T-helper 2 cell (primary cell): Measurements from ENCODE around the gene S100A11.

Experiments
- DNase-seq, 5 experiments: peaks; one replicate each; pipeline versions ENCODE4 v3.0.0 to v3.0.0-alpha.2; 2012 to 2022

Gene S100A11

GRCh38 chr1:152001631-152002584, 34.9 kb downstream of the S100A11 start:
- peak; percentile 40 to 73 (median 61) for DNase-seq

GRCh38 chr1:152000964-152001630, 35.7 kb downstream of the S100A11 start:
- DNase-seq: no peak

- DNase-seq: no peak
These were observed 38.0 kb downstream of the S100A11 start for GRCh38 chr1:151998611-151999362.

GRCh38 chr1:151997284-151997570, 39.6 kb downstream of the S100A11 start:
- DNase-seq: no peak

GRCh38 chr1:151995774-151996173, 41.0 kb downstream of the S100A11 start:
- no peak for DNase-seq

DNA sequence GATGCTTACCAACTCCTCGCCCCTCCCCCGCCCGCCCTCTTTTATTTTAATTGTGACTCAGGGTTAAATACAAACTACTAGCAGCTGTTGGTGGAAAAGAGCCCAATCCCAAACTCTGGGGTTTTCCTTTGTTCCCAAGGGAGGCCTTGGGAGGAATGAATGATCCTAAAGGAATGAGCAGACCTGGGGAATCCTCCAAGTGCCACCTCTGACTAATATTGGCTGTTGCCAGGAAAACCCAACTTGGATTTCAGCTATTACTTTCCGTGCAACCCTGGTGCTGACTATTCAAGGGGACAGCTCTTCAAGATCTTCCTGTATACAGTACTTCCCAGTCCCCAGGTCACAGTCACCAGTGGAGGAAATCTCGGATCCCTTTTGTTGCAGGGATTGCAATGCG, 41.8 kb downstream of the S100A11 start:
- no peak for DNase-seq

- peak; percentile 51 to 89 (median 76) for DNase-seq
These were observed 42.9 kb downstream of the S100A11 start, which contains the start of gene S100A10 for GRCh38 chr1:151993734-151994496. S100A10 (minus strand) TSS chr1:151993859; CDS start chr1:151986230, 7,629 bp downstream.

DNA sequence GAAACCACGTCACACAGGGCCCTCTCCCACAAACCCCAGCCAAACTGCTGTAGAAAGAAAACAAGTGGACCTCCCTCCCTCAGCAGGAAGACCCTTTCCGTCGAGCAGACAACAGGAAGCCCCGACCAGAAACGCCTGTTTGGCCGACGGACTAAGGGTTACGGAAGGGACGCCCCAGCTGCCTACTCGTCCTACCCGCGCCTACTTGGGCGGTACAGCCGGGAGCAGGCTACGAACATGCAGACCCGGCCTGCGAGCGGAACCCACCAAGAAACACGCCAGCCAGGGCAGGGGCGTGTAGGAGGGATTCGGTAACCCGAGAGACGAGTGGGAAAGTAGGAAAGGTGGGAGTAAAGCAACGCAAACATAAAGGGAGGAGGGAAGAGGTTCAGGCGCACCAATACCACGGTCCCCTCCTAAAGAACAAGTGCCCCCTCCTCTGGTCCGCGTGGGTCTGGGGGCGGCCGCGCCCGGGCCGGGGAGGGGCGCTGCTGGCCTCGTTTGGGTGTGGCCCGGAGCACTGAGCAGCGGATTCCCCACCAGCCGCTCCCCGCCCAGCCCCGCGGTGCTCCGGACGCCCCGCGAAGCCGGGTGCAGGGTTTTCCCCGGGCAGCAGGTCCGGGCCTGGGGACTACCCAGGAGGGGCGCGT, 43.6 kb downstream of the S100A11 start:
- peak in 3 of 5 experiments; percentile 15 to 52 (median 26) for DNase-seq

- DNase-seq: peak in 1 of 5 experiments; percentile 22
These were observed 44.3 kb downstream of the S100A11 start for GRCh38 chr1:151992303-151993083.

DNA sequence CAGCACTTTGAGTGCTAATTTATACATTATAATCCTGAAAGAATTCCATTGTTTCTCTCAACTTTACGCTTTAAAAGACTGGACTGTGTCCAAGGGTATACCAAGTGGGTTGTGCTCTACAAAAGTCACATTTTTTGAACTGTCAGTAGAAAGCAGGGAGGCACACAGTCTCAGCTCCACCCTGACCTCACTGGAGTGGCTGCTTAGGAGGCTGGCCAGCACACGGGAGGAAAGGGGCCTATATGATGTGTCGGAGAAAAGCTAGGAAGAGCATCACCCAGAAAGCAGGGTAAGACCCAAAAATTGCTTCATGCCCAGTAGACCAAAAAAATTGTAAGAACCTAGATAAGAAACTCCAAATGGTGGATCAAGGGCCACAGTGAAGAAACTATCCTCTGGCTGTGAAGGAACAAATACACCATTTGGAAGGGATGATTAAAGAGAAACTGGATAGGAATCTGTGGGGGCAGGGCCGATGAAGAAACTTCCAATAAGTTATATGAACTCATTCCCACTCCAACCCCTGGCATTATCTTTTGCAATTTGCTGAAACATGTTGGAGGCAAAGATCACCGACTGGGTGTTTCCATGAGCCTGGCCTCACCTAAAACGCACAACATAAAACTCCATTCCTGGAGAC, 45.0 kb downstream of the S100A11 start:
- DNase-seq: no peak

GRCh38 chr1:151990856-151991198, 46.0 kb downstream of the S100A11 start:
- DNase-seq: no peak

GRCh38 chr1:151990058-151990855, 46.5 kb downstream of the S100A11 start:
- no peak for DNase-seq

DNA sequence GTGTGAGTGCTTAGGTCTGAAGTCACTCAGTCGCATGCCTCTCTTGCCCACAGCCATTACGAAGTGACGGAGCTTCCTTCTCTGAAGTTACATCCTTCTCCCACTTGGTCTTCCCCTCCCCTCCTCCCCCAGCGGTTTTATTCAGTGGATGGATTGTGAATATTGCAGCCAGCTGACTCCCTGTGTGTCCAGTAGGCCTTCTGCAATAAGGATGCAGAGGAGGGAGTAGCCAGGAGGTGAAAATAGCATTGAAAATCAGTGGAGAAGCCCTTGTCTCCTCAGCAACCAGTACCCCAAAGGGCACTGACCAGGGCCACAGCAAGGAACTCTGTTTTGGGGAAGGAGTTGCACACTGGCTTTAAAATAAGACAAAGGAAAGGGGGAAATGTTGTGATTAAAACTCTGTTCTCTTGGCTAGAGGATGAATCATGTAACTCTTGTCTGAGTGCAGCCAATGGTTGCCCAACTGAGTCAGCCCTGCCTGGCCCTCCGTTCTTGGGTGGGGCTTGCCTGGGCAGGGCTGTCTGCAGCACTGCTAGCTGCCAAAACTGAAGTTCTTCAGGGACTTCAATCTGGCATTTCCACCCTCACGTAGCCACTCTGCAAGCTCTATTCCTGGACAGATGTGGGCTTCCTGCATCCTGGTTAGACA, 47.5 kb downstream of the S100A11 start:
- DNase-seq: peak in 1 of 5 experiments; percentile 10

- no peak for DNase-seq
These were observed 48.3 kb downstream of the S100A11 start for GRCh38 chr1:151988405-151988923.

DNA sequence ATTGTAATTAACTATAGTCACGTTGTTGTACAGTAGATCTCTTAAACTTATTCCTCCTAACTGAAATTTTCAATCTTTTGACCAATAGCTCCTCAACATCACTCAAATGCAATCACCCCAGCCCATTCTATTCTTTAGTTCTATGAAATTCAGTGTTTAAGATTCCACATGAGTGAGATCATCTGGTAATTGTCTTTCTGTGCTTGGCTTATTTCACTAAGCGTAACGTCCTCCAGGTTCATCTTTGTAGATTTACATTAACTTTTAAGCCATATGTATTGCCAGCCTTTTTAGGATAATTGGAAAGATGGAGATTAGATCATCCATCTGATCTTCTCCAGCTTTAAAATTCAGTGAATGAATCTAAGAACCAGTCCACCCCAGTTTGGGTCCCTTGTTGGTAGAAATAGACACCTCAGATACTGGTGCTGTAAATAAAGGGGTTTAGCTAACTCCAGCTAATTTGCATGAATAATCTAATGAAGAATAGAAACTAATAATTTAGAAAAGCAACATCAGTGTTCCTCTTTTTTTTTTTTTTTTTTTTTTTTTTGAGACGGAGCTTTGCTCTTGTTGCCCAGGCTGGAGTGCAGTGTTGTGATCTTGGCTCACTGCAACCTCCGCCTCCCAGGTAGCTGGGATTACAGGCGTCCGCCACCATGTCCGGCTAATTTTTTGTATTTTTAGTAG, 50.2 kb downstream of the S100A11 start:
- DNase-seq: no peak

GRCh38 chr1:151985768-151986167, 51.0 kb downstream of the S100A11 start:
- DNase-seq: no peak

DNA sequence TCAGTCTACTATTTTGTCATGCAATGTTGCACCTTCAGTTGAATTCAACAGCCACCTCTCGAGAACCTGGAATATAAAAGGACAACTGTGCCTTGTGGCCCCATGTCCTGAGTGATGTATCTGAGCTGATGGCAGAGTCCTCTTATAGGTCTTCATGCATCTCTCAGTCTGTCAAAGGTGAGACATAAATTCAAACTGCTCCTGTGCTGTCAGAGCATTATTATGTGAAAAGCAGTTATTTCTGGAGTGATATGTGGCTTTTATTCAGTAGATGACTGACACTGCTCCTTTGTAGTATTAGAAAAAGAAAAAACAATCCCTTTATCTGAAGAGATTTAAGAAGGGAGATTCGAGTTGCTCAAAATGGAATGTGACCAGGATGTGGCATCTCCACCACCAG, 51.5 kb downstream of the S100A11 start:
- DNase-seq: no peak

DNA sequence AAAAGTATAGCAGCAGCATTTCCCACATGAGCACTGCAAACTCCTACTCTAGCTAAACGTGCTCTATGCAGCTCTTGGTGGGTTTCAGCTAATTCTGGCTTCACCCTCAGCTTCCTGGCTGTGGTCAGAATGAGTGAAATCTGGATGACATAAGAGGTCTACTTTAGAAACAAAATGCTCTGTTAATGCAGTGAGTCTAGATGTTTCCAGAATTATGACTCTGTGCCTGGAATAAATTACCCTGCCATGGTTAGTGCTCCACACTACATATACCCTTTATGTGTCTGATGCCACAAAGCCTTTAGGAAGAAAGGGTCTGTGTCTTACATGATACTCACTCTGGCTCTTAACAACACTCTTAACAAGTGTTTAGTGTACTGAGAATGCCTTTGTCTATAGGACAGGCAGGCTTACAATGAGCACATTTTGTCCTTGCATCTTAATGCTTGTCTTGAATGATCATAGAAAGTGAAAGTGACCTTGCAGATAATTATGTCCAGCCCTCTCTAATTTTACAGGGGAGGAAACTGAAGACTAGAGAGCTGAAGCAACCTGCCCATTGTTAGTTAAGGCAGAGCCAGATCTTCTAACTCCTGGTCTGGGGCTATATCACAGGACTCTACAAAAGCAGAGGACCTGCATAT, 52.4 kb downstream of the S100A11 start:
- peak in 2 of 5 experiments; percentile 7 to 85 for DNase-seq
